ENCODE measurements around the gene KANK2. TPM values are rescaled to one million over a fixed set of nuclear protein-coding genes. Genes with fewer than 3 reads are reported as not detected.

The KANK2 gene
- total RNA-seq, 1 donor from 2014 or later = 486 TPM

GRCh38 chr19:11203194-11204075 lies 6.1 kb upstream of the KANK2 start:
- Histone ChIP-seq H3K27me3 (no peaks in the 10 kb centered on the region), H3K27ac (peak overlapping the region; percentile 95), H3K4me1 (peaks cover 42% of the 10 kb centered on the region), H3K9me3 (no peaks in the 10 kb centered on the region), H3K4me3 (no peak overlapping the region), H3K36me3 (peaks cover 0 to 8% of the 10 kb centered on the region in 2 donors)
- intact Hi-C loops (cut with DNase I) = loop anchor here (1.0 to 10.0 kb wide), 3 partner anchors 61 to 169 kb away; no protein-coding TSS in a partner anchor
- TF ChIP-seq CTCF (IDR thresholded peaks at IDR 0.05) (peak; percentile 64 to 88 (median 81)), POLR2AphosphoS5 (IDR thresholded peaks at IDR 0.05; ENCODE audit: insufficient read depth in 1 of 2, low read depth in 1 of 2) (peak; percentile 78 to 80), POLR2A (IDR thresholded peaks at IDR 0.05) (no peak)
- DNase-seq (ENCODE audit: extremely low spot score in 2 of 2) = peak in 1 of 2 donors; percentile 97

GRCh38 chr19:11202488-11203193 lies 5.3 kb upstream of the KANK2 start:
- Histone ChIP-seq H3K4me3 (no peak overlapping the region), H3K36me3 (peaks cover 0 to 8% of the 10 kb centered on the region in 2 donors), H3K27me3 (no peaks in the 10 kb centered on the region), H3K27ac (peak overlapping the region; percentile 95), H3K4me1 (peaks cover 49% of the 10 kb centered on the region), H3K9me3 (no peaks in the 10 kb centered on the region)
- DNase-seq (ENCODE audit: extremely low spot score in 2 of 2) = no peak
- TF ChIP-seq POLR2AphosphoS5 (IDR thresholded peaks at IDR 0.05; ENCODE audit: insufficient read depth in 1 of 2, low read depth in 1 of 2) (no peak), POLR2A (IDR thresholded peaks at IDR 0.05) (no peak), CTCF (IDR thresholded peaks at IDR 0.05) (no peak)
- intact Hi-C loops (cut with DNase I) = loop anchor here (2.0 to 10.0 kb wide), 2 partner anchors 60 to 168 kb away; no protein-coding TSS in a partner anchor

GRCh38 chr19:11201791-11202190 lies 4.4 kb upstream of the KANK2 start:
- H3K27ac ChIP-seq = peak overlapping the region; percentile 95
- peaks cover 49% of the 10 kb centered on the region for H3K4me1 ChIP-seq

GRCh38 chr19:11200931-11201330 lies 3.6 kb upstream of the KANK2 start:
- peaks cover 54% of the 10 kb centered on the region for H3K4me1 ChIP-seq
- no peaks in the 10 kb centered on the region for H3K9me3 ChIP-seq
- H3K4me3 ChIP-seq = no peak overlapping the region
- TF ChIP-seq POLR2AphosphoS5 (IDR thresholded peaks at IDR 0.05; ENCODE audit: insufficient read depth in 1 of 2, low read depth in 1 of 2) = no peak
- TF ChIP-seq CTCF (IDR thresholded peaks at IDR 0.05) = no peak
- TF ChIP-seq POLR2A (IDR thresholded peaks at IDR 0.05) = no peak
- DNase-seq (ENCODE audit: extremely low spot score in 2 of 2) = no peak
- no peaks in the 10 kb centered on the region for H3K36me3 ChIP-seq
- peak overlapping the region; percentile 95 for H3K27ac ChIP-seq
- intact Hi-C loops (cut with DNase I) = loop anchor here (10.0 kb wide), 1 partner anchor 166 kb away; no protein-coding TSS in a partner anchor
- no peaks in the 10 kb centered on the region for H3K27me3 ChIP-seq

More at GRCh38 chr19:11201791-11202190, 4.4 kb upstream of the KANK2 start:
- no peak for DNase-seq (ENCODE audit: extremely low spot score in 2 of 2)
- Histone ChIP-seq H3K27me3 (no peaks in the 10 kb centered on the region), H3K36me3 (peaks cover 0 to 2% of the 10 kb centered on the region in 2 donors), H3K9me3 (no peaks in the 10 kb centered on the region), H3K4me3 (no peak overlapping the region)
- TF ChIP-seq POLR2AphosphoS5 (IDR thresholded peaks at IDR 0.05; ENCODE audit: insufficient read depth in 1 of 2, low read depth in 1 of 2) (no peak), POLR2A (IDR thresholded peaks at IDR 0.05) (no peak), CTCF (IDR thresholded peaks at IDR 0.05) (no peak)
- intact Hi-C loops (cut with DNase I) = loop anchor here (2.0 to 10.0 kb wide), 2 partner anchors 59 to 167 kb away; no protein-coding TSS in a partner anchor
